SK-MEL-5 (cell line): ENCODE data around the gene LACC1. TPM values are rescaled to one million over a fixed set of nuclear protein-coding genes. Genes with fewer than 3 reads are reported as not detected.
A peak's percentile ranks its signal among the peaks of the same experiment; 100 is the strongest.

Source experiments
- DNase-seq: peaks from one replicate; pipeline ENCODE4 v3.0.0-alpha.2; 2016; ENCODE audit warnings: low read depth, low spot score
- in situ Hi-C: cut with HindIII; loops from 2 replicates; pipeline ENCODE4 v1.10.0; 2016; ENCODE audit warnings: low sequenced_read_pairs, high pct_unique_total_duplicates, low pct_unique_long_range_greater_than_20kb
- total RNA-seq: library from RNA; depleted of rRNA; stranded (reverse); fragments of >200 nt; shearing (Covaris generic); gene quantifications from 2 replicates; pipeline ENCODE4 v1.2.3, GENCODE V29; 2014

The LACC1 gene
- total RNA-seq, 1 experiment from 2014 or later: 1.9 TPM

- in situ Hi-C loops: no loop called here
- peak; percentile 76 for DNase-seq
Measured at GRCh38 chr13:43878892-43879754, 581 bp upstream of the LACC1 start, which contains the start of gene CCDC122. CCDC122 (minus strand) TSS chr13:43879740; CDS start chr13:43869376, 10,364 bp downstream.

- in situ Hi-C loops: no loop called here
- DNase-seq: no peak
Measured at GRCh38 chr13:43880214-43880855, 631 bp downstream of the LACC1 start.

DNA sequence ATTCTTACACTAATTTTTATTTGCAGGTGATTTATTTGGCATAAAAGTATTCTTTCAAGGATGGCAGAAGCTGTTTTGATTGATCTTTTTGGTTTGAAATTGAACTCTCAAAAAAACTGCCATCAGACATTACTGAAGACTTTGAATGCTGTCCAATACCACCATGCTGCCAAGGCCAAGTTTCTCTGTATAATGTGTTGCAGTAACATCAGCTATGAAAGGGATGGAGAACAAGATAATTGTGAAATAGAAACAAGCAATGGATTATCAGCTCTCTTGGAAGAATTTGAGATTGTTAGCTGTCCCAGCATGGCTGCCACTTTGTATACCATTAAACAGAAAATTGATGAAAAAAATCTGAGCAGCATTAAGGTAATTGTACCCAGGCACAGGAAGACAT is 1.2 kb downstream of the LACC1 start:
- in situ Hi-C loops: no loop called here
- DNase-seq: no peak

- no peak for DNase-seq
- in situ Hi-C loops: no loop called here
Measured at GRCh38 chr13:43881580-43881979, 1.9 kb downstream of the LACC1 start.

DNA sequence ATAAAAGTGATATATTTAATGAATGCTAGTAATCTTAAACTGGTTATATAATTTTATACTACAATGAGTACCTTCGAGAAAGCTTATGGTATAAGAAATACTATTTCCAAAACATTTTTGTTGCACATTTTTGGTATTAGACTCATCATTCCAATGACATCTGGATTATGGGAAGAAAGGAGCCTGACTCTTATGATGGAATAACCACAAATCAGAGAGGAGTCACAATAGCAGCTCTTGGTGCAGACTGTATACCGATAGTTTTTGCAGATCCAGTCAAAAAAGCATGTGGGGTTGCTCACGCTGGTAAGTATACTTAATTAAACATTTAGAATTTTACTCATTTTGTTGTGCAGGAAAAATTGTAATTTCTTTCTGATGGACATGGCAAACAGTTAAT is 3.9 kb downstream of the LACC1 start:
- in situ Hi-C loops: no loop called here
- DNase-seq: no peak

GRCh38 chr13:43884222-43884621 is 4.5 kb downstream of the LACC1 start:
- in situ Hi-C loops: no loop called here

GRCh38 chr13:43894438-43894837 is 14.7 kb downstream of the LACC1 start:
- in situ Hi-C loops: no loop called here
- DNase-seq: peak; percentile 25

More at GRCh38 chr13:43884222-43884621, 4.5 kb downstream of the LACC1 start:
- DNase-seq: no peak

DNA sequence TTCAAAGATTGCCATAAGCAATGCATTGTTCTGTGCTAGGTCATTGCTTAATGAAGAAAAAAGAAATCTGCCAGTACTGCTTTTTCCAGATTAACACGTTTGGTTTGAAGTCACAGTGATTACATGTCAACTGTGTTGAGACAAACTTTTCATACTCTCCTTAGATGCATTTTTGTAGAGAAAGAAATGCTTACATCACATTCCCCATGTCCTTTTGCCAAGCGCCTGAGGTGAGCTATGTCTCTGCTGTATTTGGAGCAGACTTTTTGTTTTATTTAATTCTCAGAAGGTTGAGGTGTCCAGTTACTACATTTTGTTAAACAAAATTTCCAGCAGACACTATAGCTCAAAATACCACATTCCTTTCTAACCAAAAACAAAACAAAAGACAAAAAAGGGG is 16.2 kb downstream of the LACC1 start:
- in situ Hi-C loops: no loop called here
- no peak for DNase-seq

DNA sequence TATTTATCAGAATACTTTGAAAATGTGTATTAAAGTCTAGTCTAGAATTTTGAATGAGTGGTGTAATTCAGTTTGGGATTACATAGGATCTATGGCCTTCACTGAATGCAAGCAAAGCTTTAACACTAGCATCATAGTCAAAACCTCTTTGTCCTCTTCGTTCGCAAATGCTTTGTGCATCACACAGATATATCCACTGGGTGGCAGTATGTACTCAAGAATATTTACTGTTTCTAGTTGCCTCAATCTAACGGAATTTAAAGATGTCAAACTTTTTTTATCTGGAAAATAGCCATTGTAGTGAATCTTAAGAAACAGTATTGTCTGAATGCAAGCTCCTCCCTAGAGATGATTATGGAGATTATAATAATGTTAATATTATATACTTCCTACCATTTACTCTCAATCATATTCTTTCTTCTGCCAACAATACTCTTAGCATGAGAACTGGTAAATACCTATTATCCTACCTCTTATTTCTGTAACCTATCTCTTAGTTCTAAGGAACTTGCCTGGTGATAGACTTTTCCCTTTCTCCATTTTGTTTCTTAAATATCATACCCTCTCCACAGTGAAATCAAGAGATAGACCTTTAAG is 25.8 kb downstream of the LACC1 start:
- in situ Hi-C loops: loop anchor here (25.0 kb wide), 1 partner anchor 557 kb away; no protein-coding TSS in a partner anchor

GRCh38 chr13:43908156-43909126 is 28.7 kb downstream of the LACC1 start:
- in situ Hi-C loops: loop anchor here (25.0 kb wide), 1 partner anchor 554 kb away; no protein-coding TSS in a partner anchor
- DNase-seq: peak; percentile 49

More for the DNA sequence above, 25.8 kb downstream of the LACC1 start:
- DNase-seq: peak; percentile 83

DNA sequence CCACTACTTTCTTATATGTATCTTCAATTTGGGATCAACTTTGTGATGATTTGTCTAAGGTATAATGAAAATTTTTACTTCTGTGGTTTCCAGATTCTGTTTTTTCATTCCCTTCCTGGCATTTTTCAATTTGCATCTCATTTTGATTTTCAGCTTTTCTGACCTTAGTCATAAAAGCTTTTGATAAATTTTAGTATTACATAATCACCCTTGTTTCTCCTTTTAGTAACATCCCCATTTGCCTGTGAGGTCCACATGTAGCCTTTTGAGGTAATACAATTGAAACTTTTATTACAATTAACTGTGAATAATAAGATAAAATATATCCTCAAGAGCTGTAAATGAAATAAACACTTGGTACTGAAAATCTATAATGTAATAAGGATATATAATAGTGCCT is 31.2 kb downstream of the LACC1 start:
- in situ Hi-C loops: loop anchor here (25.0 kb wide), 1 partner anchor 551 kb away; no protein-coding TSS in a partner anchor
- no peak for DNase-seq

- in situ Hi-C loops: loop anchor here (25.0 kb wide), 1 partner anchor 551 kb away; no protein-coding TSS in a partner anchor
- no peak for DNase-seq
Measured at GRCh38 chr13:43911278-43911677, 31.6 kb downstream of the LACC1 start.

DNA sequence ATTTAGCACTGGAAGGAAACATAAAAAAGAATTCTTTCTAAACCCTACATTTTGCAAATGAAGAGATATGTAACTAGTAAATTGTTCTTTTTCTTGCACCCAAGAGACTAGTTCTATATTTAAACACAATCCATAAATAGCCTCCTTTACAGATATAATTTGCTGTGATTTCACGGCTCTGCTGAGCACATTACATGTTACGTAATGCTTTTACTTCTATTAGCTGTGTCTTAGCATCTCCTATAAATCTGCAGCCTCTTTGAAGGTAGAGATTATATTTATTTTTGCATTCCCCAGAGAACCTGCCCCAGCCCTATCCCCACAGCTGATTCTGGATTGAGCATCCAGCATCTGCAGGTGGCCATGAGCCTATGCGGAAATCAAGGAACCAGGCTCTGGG is 32.2 kb downstream of the LACC1 start:
- no peak for DNase-seq
- in situ Hi-C loops: loop anchor here (25.0 kb wide), 1 partner anchor 550 kb away; no protein-coding TSS in a partner anchor

DNA sequence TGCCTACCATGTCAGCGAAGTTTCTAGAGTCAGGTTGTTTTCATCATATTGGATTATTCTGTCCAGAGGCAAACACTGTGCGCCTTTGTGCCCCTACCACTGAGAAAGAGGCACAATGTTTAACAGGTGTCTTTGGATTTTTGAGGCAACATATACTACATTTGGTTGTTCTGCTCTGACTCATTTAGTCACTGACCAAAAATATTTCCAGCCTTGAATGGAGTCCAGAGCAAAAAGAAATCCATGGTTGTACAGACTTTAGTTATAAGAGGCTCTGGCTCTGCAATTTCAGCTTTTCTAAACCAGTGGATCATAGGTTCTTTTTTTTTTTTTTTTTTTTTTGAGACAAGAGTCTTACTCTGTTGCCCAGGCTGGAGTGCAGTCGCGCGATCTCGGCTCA is 35.7 kb downstream of the LACC1 start:
- in situ Hi-C loops: loop anchor here (25.0 kb wide), 1 partner anchor 547 kb away; no protein-coding TSS in a partner anchor
- no peak for DNase-seq

- in situ Hi-C loops: loop anchor here (25.0 kb wide), 1 partner anchor 545 kb away; no protein-coding TSS in a partner anchor
- no peak for DNase-seq
Measured at GRCh38 chr13:43916828-43917227, 37.1 kb downstream of the LACC1 start.

GRCh38 chr13:43918636-43919035 is 38.9 kb downstream of the LACC1 start:
- in situ Hi-C loops: loop anchor here (25.0 kb wide), 1 partner anchor 544 kb away; no protein-coding TSS in a partner anchor
- no peak for DNase-seq
